Progenitor cell of endocrine pancreas (in vitro differentiated cells): ENCODE measurements around the gene SSH2. TPM values are rescaled to one million over a fixed set of nuclear protein-coding genes. Genes with fewer than 3 reads are reported as not detected.

Experiments used
- DNase-seq: peaks from one replicate; pipeline ENCODE4 v3.0.0; 2021; ENCODE audit warnings: low spot score; ENCODE audit not compliant: unreplicated experiment
- H3K27ac Mint-ChIP-seq: 2 replicates; pipeline ENCODE4 v1.8.0; 2021; ENCODE audit warnings: mild to moderate bottlenecking, moderate library complexity, mixed read lengths
- H3K27me3 Mint-ChIP-seq: 2 replicates; pipeline ENCODE4 v1.8.0; 2021; ENCODE audit warnings: mixed read lengths
- H3K36me3 Mint-ChIP-seq: 2 replicates; pipeline ENCODE4 v1.8.0; 2022; ENCODE audit warnings: mixed read lengths; ENCODE audit not compliant: insufficient read depth
- H3K4me1 Mint-ChIP-seq: 2 replicates; pipeline ENCODE4 v1.8.0; 2021; ENCODE audit warnings: low read depth, mixed read lengths
- H3K4me3 Mint-ChIP-seq: 2 replicates; pipeline ENCODE4 v1.8.0; 2021; ENCODE audit warnings: low read depth, mild to moderate bottlenecking, moderate library complexity, mixed read lengths
- H3K9me3 Mint-ChIP-seq: 2 replicates; pipeline ENCODE4 v1.8.0; 2021; ENCODE audit warnings: low read depth, mixed read lengths
- total RNA-seq: library from RNA; stranded (reverse); gene quantifications from 2 replicates; pipeline ENCODE4 v1.2.1, GENCODE V29; 2021
- TF ChIP-seq, protein P1 (sequence below): fragments of 200-600 bp; sonication (generic); IDR thresholded peaks from one replicate; pipeline ENCODE4 v1.5.0; 2021; ENCODE audit warnings: antibody characterized with exemption, mild to moderate bottlenecking; ENCODE audit not compliant: unreplicated experiment

SSH2 gene
- total RNA-seq, 1 donor from 2014 or later: 20.7 TPM

- peak overlapping the region; percentile 53 for H3K27ac Mint-ChIP-seq
- H3K9me3 Mint-ChIP-seq: no peaks in the 10 kb centered on the region
- no peak for DNase-seq
- peaks cover 1% of the 10 kb centered on the region for H3K36me3 Mint-ChIP-seq
- peaks cover 36% of the 10 kb centered on the region for H3K4me1 Mint-ChIP-seq
- no peak overlapping the region for H3K4me3 Mint-ChIP-seq
- TF ChIP-seq, protein P1, sequence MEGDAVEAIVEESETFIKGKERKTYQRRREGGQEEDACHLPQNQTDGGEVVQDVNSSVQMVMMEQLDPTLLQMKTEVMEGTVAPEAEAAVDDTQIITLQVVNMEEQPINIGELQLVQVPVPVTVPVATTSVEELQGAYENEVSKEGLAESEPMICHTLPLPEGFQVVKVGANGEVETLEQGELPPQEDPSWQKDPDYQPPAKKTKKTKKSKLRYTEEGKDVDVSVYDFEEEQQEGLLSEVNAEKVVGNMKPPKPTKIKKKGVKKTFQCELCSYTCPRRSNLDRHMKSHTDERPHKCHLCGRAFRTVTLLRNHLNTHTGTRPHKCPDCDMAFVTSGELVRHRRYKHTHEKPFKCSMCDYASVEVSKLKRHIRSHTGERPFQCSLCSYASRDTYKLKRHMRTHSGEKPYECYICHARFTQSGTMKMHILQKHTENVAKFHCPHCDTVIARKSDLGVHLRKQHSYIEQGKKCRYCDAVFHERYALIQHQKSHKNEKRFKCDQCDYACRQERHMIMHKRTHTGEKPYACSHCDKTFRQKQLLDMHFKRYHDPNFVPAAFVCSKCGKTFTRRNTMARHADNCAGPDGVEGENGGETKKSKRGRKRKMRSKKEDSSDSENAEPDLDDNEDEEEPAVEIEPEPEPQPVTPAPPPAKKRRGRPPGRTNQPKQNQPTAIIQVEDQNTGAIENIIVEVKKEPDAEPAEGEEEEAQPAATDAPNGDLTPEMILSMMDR: no peak
- no peaks in the 10 kb centered on the region for H3K27me3 Mint-ChIP-seq
Observed at GRCh38 chr17:29848737-29849136, 81.3 kb downstream of the SSH2 start.

GRCh38 chr17:29847527-29848400 is 82.3 kb downstream of the SSH2 start:
- Mint-ChIP-seq H3K36me3 (no peaks in the 10 kb centered on the region), H3K4me1 (peaks cover 38% of the 10 kb centered on the region), H3K27me3 (no peaks in the 10 kb centered on the region), H3K9me3 (no peaks in the 10 kb centered on the region), H3K4me3 (no peak overlapping the region), H3K27ac (peak overlapping the region; percentile 5)
- DNase-seq: no peak
- TF ChIP-seq, protein P1: no peak

GRCh38 chr17:29847118-29847517 is 82.9 kb downstream of the SSH2 start:
- Mint-ChIP-seq H3K9me3 (no peaks in the 10 kb centered on the region), H3K36me3 (no peaks in the 10 kb centered on the region), H3K4me1 (peaks cover 39% of the 10 kb centered on the region), H3K4me3 (no peak overlapping the region), H3K27ac (peak overlapping the region; percentile 5), H3K27me3 (no peaks in the 10 kb centered on the region)
- no peak for DNase-seq
- TF ChIP-seq, protein P1: no peak

DNA sequence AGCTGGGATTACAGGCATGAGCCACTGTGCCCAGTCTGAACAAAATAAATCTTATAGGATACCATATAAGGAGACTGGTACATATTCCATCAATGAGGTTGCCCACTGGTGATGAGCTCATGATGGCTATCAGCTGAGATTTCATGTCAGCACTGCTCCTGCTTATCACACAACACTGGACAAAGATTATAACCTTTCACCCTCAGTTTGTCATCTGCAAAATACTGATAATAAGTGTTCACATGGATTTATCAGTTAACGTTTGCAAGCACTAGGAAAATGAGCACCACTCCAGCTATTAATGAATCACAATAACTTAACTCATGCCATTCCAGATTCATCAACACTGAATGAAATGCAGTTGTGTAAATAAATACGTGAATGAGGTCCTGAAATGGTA is 83.7 kb downstream of the SSH2 start:
- TF ChIP-seq, protein P1: no peak
- Mint-ChIP-seq H3K27me3 (no peaks in the 10 kb centered on the region), H3K36me3 (no peaks in the 10 kb centered on the region), H3K9me3 (no peaks in the 10 kb centered on the region), H3K4me1 (peaks cover 39% of the 10 kb centered on the region), H3K4me3 (no peak overlapping the region), H3K27ac (no peak overlapping the region)
- no peak for DNase-seq

DNA sequence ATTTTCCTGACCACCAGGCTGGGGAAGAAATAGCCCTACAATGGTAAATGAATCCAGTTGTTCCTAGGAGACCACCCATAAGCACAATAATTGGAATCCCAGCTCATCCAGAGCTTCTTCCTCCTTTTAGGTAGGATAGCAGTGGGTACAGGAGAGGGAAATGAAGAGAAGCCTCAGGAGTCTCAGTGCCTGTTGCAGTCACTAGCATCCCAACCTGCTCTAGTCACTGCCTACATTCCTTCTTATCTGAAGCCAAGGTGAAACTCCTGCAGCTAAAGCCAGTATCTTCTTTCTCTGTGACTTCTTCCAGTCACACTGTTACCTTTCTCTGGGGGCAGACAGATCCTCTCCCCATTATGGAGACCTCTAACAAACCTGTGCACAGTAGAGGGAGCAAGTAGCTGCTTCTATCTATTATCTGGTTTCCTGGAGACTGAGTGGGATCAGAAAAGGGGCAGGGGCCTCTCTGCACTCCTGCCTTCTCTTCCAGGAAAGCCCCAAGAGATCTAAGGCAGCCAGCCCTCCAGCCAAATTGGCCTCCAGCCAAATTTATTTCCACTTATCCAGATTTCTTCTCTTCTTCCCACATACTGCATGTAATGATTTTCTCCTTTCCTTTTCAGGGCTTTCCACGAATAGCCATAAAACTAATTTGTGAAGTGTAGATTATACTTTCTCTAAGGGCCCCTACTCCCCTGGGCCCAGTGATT is 85.5 kb downstream of the SSH2 start:
- no peaks in the 10 kb centered on the region for H3K36me3 Mint-ChIP-seq
- H3K4me1 Mint-ChIP-seq: peaks cover 30% of the 10 kb centered on the region
- no peak overlapping the region for H3K27ac Mint-ChIP-seq
- H3K4me3 Mint-ChIP-seq: no peak overlapping the region
- TF ChIP-seq, protein P1: no peak
- DNase-seq: no peak
- no peaks in the 10 kb centered on the region for H3K27me3 Mint-ChIP-seq
- H3K9me3 Mint-ChIP-seq: no peaks in the 10 kb centered on the region
